HG02981 (cell line): Measurements from ENCODE around the gene TMEM220.
"Not testable (repeated sequence)": the region's sequence is repeated elsewhere in the genome, so short reads cannot be mapped to it uniquely, and the experiment has no call there.

ENCODE experiments used
- ATAC-seq: cut with Tn5 transposase; IDR thresholded peaks from one replicate; pipeline ENCODE4 v1.9.1; 2021; ENCODE audit warnings: mild to moderate bottlenecking, moderate library complexity; ENCODE audit not compliant: unreplicated experiment

Gene TMEM220

GRCh38 chr17:10731408-10731879 is 1.6 kb upstream of the TMEM220 start:
- no peak for ATAC-seq

GRCh38 chr17:10730247-10730646 is 424 bp upstream of the TMEM220 start:
- ATAC-seq, result not testable (repeated sequence)

- no peak for ATAC-seq
Measured at GRCh38 chr17:10728331-10728892, 1.4 kb downstream of the TMEM220 start.

GRCh38 chr17:10727192-10727591 is 2.6 kb downstream of the TMEM220 start:
- ATAC-seq, result no peak

- ATAC-seq, result no peak
Measured at GRCh38 chr17:10726196-10726595, 3.6 kb downstream of the TMEM220 start.

GRCh38 chr17:10725262-10725661 is 4.6 kb downstream of the TMEM220 start:
- no peak for ATAC-seq

- ATAC-seq, result no peak
Measured at GRCh38 chr17:10724546-10725195, 5.2 kb downstream of the TMEM220 start.

GRCh38 chr17:10718547-10718946 is 11.3 kb downstream of the TMEM220 start:
- ATAC-seq, result no peak

GRCh38 chr17:10716218-10716617 is 13.6 kb downstream of the TMEM220 start:
- no peak for ATAC-seq

- no peak for ATAC-seq
Measured at GRCh38 chr17:10713318-10713717, 16.5 kb downstream of the TMEM220 start.

GRCh38 chr17:10705727-10706126 is 24.1 kb downstream of the TMEM220 start:
- no peak for ATAC-seq

- ATAC-seq, result no peak
Measured at GRCh38 chr17:10702574-10702973, 27.2 kb downstream of the TMEM220 start.

GRCh38 chr17:10699856-10700255 is 30.0 kb downstream of the TMEM220 start:
- no peak for ATAC-seq

- ATAC-seq, result no peak
Measured at GRCh38 chr17:10698096-10698818, 31.6 kb downstream of the TMEM220 start.

GRCh38 chr17:10697092-10698081 is 32.4 kb downstream of the TMEM220 start, which contains the start of the genes ADPRM and SCO1:
ADPRM (plus strand) TSS chr17:10697594; CDS start chr17:10704927, 7,333 bp downstream.
SCO1 (minus strand) TSS chr17:10697533; CDS start chr17:10697507, 26 bp downstream.
- ATAC-seq, result peak; percentile 94

GRCh38 chr17:10695875-10696407 is 33.9 kb downstream of the TMEM220 start:
- ATAC-seq, result not testable (repeated sequence)

- ATAC-seq, result no peak
Measured at GRCh38 chr17:10687499-10687898, 42.3 kb downstream of the TMEM220 start.

- ATAC-seq, result no peak
Measured at GRCh38 chr17:10683853-10684252, 46.0 kb downstream of the TMEM220 start.

- ATAC-seq, result no peak
Measured at GRCh38 chr17:10681866-10682446, 47.9 kb downstream of the TMEM220 start.

GRCh38 chr17:10674704-10675103 is 55.1 kb downstream of the TMEM220 start:
- no peak for ATAC-seq
